ENCODE data around the gene MAP3K12. TPM values are rescaled to one million over a fixed set of nuclear protein-coding genes. Genes with fewer than 3 reads are reported as not detected.
"Not testable (repeated sequence)": the region's sequence is repeated elsewhere in the genome, so short reads cannot be mapped to it uniquely, and the experiment has no call there.

The MAP3K12 gene
- total RNA-seq, 2 experiments from 2014 or later = 7.2 to 13.4 TPM

DNA sequence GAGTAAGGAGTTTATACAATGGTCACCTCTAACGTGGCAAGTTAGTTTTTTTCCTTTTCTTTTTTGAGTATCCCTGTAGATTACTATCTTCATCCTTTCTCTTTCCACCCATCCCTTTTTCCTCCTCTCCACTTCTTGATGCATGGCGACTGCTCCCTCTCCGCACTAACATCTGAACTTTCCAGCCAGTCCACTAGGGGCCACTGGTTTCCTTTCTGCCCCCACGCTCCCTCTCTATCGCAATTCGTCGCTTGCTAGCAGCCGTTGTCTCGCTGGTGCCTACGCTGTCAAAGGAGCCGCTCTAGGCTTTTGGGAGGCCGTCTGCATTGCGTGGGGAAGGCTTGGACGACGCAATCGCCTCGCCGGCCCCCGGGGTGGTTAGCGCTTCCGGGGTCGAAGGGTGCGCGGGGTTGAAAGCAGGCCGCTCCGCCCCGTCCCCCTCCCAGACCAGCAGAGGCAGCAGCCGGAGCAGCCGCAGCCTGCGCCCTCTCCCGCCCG is 47.5 kb downstream of the MAP3K12 start, which contains the start of gene PCBP2:
Gene PCBP2 (plus strand): TSS at position 442 of the 498 bp plus-strand sequence. CDS start 2,699 bp downstream, outside the sequence.
- H3K79me2 ChIP-seq (ENCODE audit: insufficient read depth, low read depth, low read length) = peaks cover 46% of the 10 kb centered on the region
- intact Hi-C loops (cut with micrococcal nuclease; ENCODE audit: unreplicated experiment) = loop anchor here (1.0 kb wide), 1 partner anchor 48 kb away; the partner anchor contains the start of gene MAP3K12
- POLR2A ChIA-PET = interaction anchor here (1.3 to 1.6 kb wide), 2 partner anchors 72 to 128 kb away, joined by 4 read pairs; no protein-coding TSS in a partner anchor
- TF ChIP-seq, protein P1, sequence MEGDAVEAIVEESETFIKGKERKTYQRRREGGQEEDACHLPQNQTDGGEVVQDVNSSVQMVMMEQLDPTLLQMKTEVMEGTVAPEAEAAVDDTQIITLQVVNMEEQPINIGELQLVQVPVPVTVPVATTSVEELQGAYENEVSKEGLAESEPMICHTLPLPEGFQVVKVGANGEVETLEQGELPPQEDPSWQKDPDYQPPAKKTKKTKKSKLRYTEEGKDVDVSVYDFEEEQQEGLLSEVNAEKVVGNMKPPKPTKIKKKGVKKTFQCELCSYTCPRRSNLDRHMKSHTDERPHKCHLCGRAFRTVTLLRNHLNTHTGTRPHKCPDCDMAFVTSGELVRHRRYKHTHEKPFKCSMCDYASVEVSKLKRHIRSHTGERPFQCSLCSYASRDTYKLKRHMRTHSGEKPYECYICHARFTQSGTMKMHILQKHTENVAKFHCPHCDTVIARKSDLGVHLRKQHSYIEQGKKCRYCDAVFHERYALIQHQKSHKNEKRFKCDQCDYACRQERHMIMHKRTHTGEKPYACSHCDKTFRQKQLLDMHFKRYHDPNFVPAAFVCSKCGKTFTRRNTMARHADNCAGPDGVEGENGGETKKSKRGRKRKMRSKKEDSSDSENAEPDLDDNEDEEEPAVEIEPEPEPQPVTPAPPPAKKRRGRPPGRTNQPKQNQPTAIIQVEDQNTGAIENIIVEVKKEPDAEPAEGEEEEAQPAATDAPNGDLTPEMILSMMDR (conservative IDR thresholded peaks at IDR 0.05; ENCODE audit: low read length) = peak; percentile 90
- no peak for TF ChIP-seq EZH2phosphoT487 (IDR thresholded peaks at IDR 0.05; ENCODE audit: borderline replicate concordance, low read depth, low read length)
- no peaks in the 10 kb centered on the region for H3K9me2 ChIP-seq (ENCODE audit: insufficient read depth, low read length)
- CTCF ChIA-PET (ENCODE audit: unreplicated experiment) = no interaction called here
- H3K4me1 ChIP-seq (ENCODE audit: insufficient read depth, low read length, poor library complexity, severe bottlenecking) = peaks cover 19% of the 10 kb centered on the region
- H3K4me3 ChIP-seq (ENCODE audit: low read depth, low read length, poor library complexity, severe bottlenecking) = peak within 1 kb of the TSS; percentile 96
- H3K36me3 ChIP-seq (ENCODE audit: insufficient read depth, low read length) = peaks cover 64% of the 10 kb centered on the region
- peak within 1 kb of the TSS; percentile 82 for H3K27ac ChIP-seq (ENCODE audit: low read depth, low read length, poor library complexity, severe bottlenecking)
- peak within 1 kb of the TSS; percentile 24; the same call in 1 of the 2 replicates for H2AFZ ChIP-seq (ENCODE audit: low read length)
- no peaks in the 10 kb centered on the region for H3K9me3 ChIP-seq (ENCODE audit: low read length)
- BruUV-seq (replicated peaks) = no TSS peak
- H3K4me2 ChIP-seq (ENCODE audit: low read length) = peak within 1 kb of the TSS; percentile 98
- DNase-seq (ENCODE audit: low spot score) = peak; percentile 100
- H4K20me1 ChIP-seq (ENCODE audit: insufficient read depth, low read length) = peaks cover 32% of the 10 kb centered on the region

DNA sequence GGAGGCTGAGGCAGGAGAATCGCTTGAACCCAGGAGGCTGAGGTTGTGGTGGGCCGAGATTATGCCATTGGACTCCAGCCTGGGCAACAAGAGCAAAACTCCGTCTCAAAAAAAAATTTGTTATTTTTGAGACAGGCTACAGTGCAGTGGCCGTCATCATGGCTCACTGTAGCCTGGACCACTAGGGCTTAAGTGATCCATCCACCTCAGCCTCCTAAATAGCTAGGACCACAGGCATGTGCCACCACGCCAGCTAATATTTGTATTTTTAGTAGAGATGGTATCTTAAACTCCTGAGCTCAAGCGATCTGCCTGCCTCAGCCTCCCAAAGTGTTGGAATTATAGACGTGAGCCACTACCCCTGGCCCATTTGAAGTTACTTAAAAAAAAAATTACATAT is 48.3 kb downstream of the MAP3K12 start:
- Histone ChIP-seq H3K4me3 (ENCODE audit: low read depth, low read length, poor library complexity, severe bottlenecking) (no peak overlapping the region), H2AFZ (ENCODE audit: low read length) (no peak overlapping the region), H3K9me2 (ENCODE audit: insufficient read depth, low read length) (no peaks in the 10 kb centered on the region), H3K9me3 (ENCODE audit: low read length) (no peaks in the 10 kb centered on the region), H3K27ac (ENCODE audit: low read depth, low read length, poor library complexity, severe bottlenecking) (no peak overlapping the region), H4K20me1 (ENCODE audit: insufficient read depth, low read length) (peaks cover 29% of the 10 kb centered on the region), H3K4me2 (ENCODE audit: low read length) (no peak overlapping the region), H3K4me1 (ENCODE audit: insufficient read depth, low read length, poor library complexity, severe bottlenecking) (peaks cover 19% of the 10 kb centered on the region), H3K79me2 (ENCODE audit: insufficient read depth, low read depth, low read length) (peaks cover 38% of the 10 kb centered on the region), H3K36me3 (ENCODE audit: insufficient read depth, low read length) (peaks cover 63% of the 10 kb centered on the region)
- no peak for DNase-seq (ENCODE audit: low spot score)
- intact Hi-C loops (cut with micrococcal nuclease; ENCODE audit: unreplicated experiment) = no loop called here
- no peak for TF ChIP-seq EZH2phosphoT487 (IDR thresholded peaks at IDR 0.05; ENCODE audit: borderline replicate concordance, low read depth, low read length)
- TF ChIP-seq, protein P1 (conservative IDR thresholded peaks at IDR 0.05; ENCODE audit: low read length) = no peak
- ChIA-PET CTCF (ENCODE audit: unreplicated experiment) (no interaction called here), POLR2A (interaction anchor here (1.0 to 1.6 kb wide), 3 partner anchors 64 to 127 kb away, joined by 4 to 7 read pairs (median 4); no protein-coding TSS in a partner anchor)
- no TSS peak for BruUV-seq (replicated peaks)

DNA sequence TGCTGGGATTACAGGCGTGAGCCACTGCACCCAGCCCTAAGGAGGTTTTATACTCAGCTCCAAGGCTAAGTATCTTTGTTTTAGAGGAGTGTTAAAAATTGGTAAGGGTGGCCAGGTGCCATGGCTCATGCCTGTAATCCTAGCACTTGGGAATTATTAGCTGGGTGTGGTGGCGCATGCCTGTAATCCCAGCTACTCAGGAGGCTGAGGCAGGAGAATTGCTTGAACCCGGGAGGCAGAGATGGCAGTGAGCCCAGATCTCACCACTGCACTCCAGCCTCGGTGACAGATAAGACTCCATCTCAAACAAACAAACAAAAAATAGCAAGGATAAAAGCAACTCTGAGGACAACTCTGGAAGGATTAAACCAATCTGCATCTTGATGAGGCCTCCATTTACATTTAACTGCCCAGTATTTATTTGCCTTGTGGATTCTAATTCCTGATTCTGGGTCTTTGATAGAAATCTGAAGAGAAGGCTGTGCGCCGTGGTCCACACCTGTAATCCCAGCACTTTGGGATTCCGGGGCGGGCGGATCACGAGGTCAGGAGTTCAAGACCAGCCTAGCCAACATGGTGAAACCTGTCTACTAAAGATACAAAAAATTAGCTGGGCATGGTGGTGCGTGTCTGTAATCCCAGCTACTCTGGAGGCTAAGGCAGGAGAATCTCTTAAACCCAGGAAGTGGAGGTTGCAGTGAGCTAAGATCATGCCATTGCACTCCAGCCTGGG is 54.5 kb downstream of the MAP3K12 start:
- H3K4me2 ChIP-seq (ENCODE audit: low read length); BruUV-seq (replicated peaks); H3K9me3 ChIP-seq (ENCODE audit: low read length); intact Hi-C loops (cut with micrococcal nuclease; ENCODE audit: unreplicated experiment); DNase-seq (ENCODE audit: low spot score); H2AFZ ChIP-seq (ENCODE audit: low read length); CTCF ChIA-PET (ENCODE audit: unreplicated experiment); H3K9me2 ChIP-seq (ENCODE audit: insufficient read depth, low read length); H3K4me3 ChIP-seq (ENCODE audit: low read depth, low read length, poor library complexity, severe bottlenecking); H4K20me1 ChIP-seq (ENCODE audit: insufficient read depth, low read length); H3K27ac ChIP-seq (ENCODE audit: low read depth, low read length, poor library complexity, severe bottlenecking): not testable (repeated sequence)
- peaks cover 54% of the 10 kb centered on the region for H3K36me3 ChIP-seq (ENCODE audit: insufficient read depth, low read length)
- H3K79me2 ChIP-seq (ENCODE audit: insufficient read depth, low read depth, low read length) = peaks cover 26% of the 10 kb centered on the region
- POLR2A ChIA-PET = interaction anchor here (0.6 to 1.0 kb wide), 6 partner anchors 10 to 477 kb away, joined by 3 to 4 read pairs (median 3); no protein-coding TSS in a partner anchor
- peaks cover 23% of the 10 kb centered on the region for H3K4me1 ChIP-seq (ENCODE audit: insufficient read depth, low read length, poor library complexity, severe bottlenecking)
